ENCODE data around the gene RELB.

Gene RELB

GRCh38 chr19:45076851-45077730 lies 75.8 kb downstream of the RELB start:
- Histone ChIP-seq H3K79me2 (ENCODE audit: insufficient read depth, low read length) (peaks cover 66% of the 10 kb centered on the region), H3K36me3 (ENCODE audit: low read length) (peaks cover 10% of the 10 kb centered on the region; the same call in 1 of the 2 replicates), H3K27me3 (ENCODE audit: low read length) (no peaks in the 10 kb centered on the region), H3K9me3 (ENCODE audit: insufficient read depth, low read length) (no peaks in the 10 kb centered on the region), H4K20me1 (ENCODE audit: low read depth, low read length) (peaks cover 9% of the 10 kb centered on the region), H3K4me3 (ENCODE audit: insufficient read depth, low read length, poor library complexity, severe bottlenecking) (peak overlapping the region; percentile 93), H2AFZ (ENCODE audit: low read depth, low read length, severe bottlenecking) (no peak overlapping the region), H3K27ac (ENCODE audit: low read depth, low read length) (peak overlapping the region; percentile 96), H3K9ac (ENCODE audit: low read length) (peak overlapping the region; percentile 96), H3K4me2 (ENCODE audit: low read depth, low read length, poor library complexity, severe bottlenecking) (peak overlapping the region; percentile 78), H3F3A (ENCODE audit: insufficient read depth) (peaks cover 29% of the 10 kb centered on the region), H3K9me2 (replicated peaks; ENCODE audit: insufficient read depth, low read length) (no peaks in the 10 kb centered on the region)
- TF ChIP-seq EZH2phosphoT487 (conservative IDR thresholded peaks at IDR 0.05; ENCODE audit: low read length) (no peak), CTCF (IDR thresholded peaks at IDR 0.05; ENCODE audit: insufficient read depth, low read length, poor library complexity, severe bottlenecking) (no peak)

DNA sequence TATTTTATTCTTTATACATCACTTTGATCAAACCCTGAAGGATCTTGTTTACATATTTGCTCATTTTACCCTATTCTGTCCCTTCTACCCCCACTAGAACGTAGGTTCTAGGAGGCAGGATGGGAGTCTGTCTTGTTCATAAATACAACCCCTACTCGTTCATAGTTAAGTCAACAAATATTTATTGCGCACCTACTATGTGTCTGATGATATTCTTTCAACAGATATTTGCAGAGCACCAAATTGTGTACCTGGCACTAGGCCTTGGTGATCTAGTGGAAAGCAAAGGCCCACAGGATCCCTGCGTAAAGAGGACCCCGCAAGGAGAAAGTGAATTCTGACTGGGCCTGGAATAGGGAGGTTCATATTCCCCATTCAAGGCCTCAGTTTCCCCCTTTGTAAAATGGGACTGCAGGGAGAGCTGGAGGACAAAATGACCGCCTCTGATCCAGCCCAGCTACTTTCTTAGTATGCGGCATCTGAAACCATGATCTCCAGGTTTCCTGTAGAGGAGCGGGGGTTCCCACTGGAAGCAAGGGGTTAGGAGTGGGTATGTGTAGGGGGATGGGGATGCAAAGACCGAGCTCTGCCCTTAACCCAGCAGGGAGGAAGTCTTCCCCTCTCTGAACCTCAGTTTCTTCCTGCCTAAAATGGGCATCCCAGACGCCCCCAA lies 77.3 kb downstream of the RELB start:
- no peak for TF ChIP-seq EZH2phosphoT487 (conservative IDR thresholded peaks at IDR 0.05; ENCODE audit: low read length)
- no peak for TF ChIP-seq CTCF (IDR thresholded peaks at IDR 0.05; ENCODE audit: insufficient read depth, low read length, poor library complexity, severe bottlenecking)
- H3K79me2 ChIP-seq (ENCODE audit: insufficient read depth, low read length) = peaks cover 74% of the 10 kb centered on the region

GRCh38 chr19:45079063-45079910 lies 78.0 kb downstream of the RELB start, which contains the start of gene GEMIN7:
TSS of gene GEMIN7 (plus strand) at chr19:45079260. CDS start at chr19:45090115, 10,855 bp downstream.
- H3K9me3 ChIP-seq (ENCODE audit: insufficient read depth, low read length) = no peaks in the 10 kb centered on the region
- peaks cover 70% of the 10 kb centered on the region for H3K79me2 ChIP-seq (ENCODE audit: insufficient read depth, low read length)
- peak within 1 kb of the TSS; percentile 81 for H3K27ac ChIP-seq (ENCODE audit: low read depth, low read length)
- TF ChIP-seq CTCF (IDR thresholded peaks at IDR 0.05; ENCODE audit: insufficient read depth, low read length, poor library complexity, severe bottlenecking) (no peak), EZH2phosphoT487 (conservative IDR thresholded peaks at IDR 0.05; ENCODE audit: low read length) (no peak)
- H4K20me1 ChIP-seq (ENCODE audit: low read depth, low read length) = peaks cover 7% of the 10 kb centered on the region
- H3K4me2 ChIP-seq (ENCODE audit: low read depth, low read length, poor library complexity, severe bottlenecking) = peak within 1 kb of the TSS; percentile 74
- H2AFZ ChIP-seq (ENCODE audit: low read depth, low read length, severe bottlenecking) = peak within 1 kb of the TSS; percentile 84
- peak within 1 kb of the TSS; percentile 100 for H3K4me3 ChIP-seq (ENCODE audit: insufficient read depth, low read length, poor library complexity, severe bottlenecking)
- H3K9ac ChIP-seq (ENCODE audit: low read length) = peak within 1 kb of the TSS; percentile 99
- peaks cover 27% of the 10 kb centered on the region for H3F3A ChIP-seq (ENCODE audit: insufficient read depth)
- H3K36me3 ChIP-seq (ENCODE audit: low read length) = peaks cover 12% of the 10 kb centered on the region; the same call in 1 of the 2 replicates
- H3K27me3 ChIP-seq (ENCODE audit: low read length) = no peaks in the 10 kb centered on the region
- H3K9me2 ChIP-seq (replicated peaks; ENCODE audit: insufficient read depth, low read length) = no peaks in the 10 kb centered on the region

More for the DNA sequence above, 77.3 kb downstream of the RELB start:
- Histone ChIP-seq H3K9me2 (replicated peaks; ENCODE audit: insufficient read depth, low read length) (no peaks in the 10 kb centered on the region), H3K27ac (ENCODE audit: low read depth, low read length) (peak overlapping the region; percentile 81), H3K9me3 (ENCODE audit: insufficient read depth, low read length) (no peaks in the 10 kb centered on the region), H3K4me3 (ENCODE audit: insufficient read depth, low read length, poor library complexity, severe bottlenecking) (peak overlapping the region; percentile 100), H3K36me3 (ENCODE audit: low read length) (peaks cover 13% of the 10 kb centered on the region; the same call in 1 of the 2 replicates), H2AFZ (ENCODE audit: low read depth, low read length, severe bottlenecking) (peak overlapping the region; percentile 84), H4K20me1 (ENCODE audit: low read depth, low read length) (peaks cover 9% of the 10 kb centered on the region), H3F3A (ENCODE audit: insufficient read depth) (peaks cover 29% of the 10 kb centered on the region), H3K4me2 (ENCODE audit: low read depth, low read length, poor library complexity, severe bottlenecking) (peak overlapping the region; percentile 74), H3K27me3 (ENCODE audit: low read length) (no peaks in the 10 kb centered on the region), H3K9ac (ENCODE audit: low read length) (peak overlapping the region; percentile 99)
